Epidermal melanocyte (primary cell): ENCODE data around the gene COL1A1.

ENCODE experiments used
- DNase-seq: peaks from one replicate; pipeline ENCODE4 v3.0.0; 2011; ENCODE audit warnings: low spot score; ENCODE audit not compliant: insufficient read length

Gene COL1A1

GRCh38 chr17:50144355-50144754 is 57.1 kb downstream of the COL1A1 start:
- no peak for DNase-seq

GRCh38 chr17:50143461-50144176 is 57.8 kb downstream of the COL1A1 start:
- no peak for DNase-seq

- DNase-seq, result no peak
Observed at GRCh38 chr17:50141745-50142110, 59.7 kb downstream of the COL1A1 start.

GRCh38 chr17:50141026-50141744 is 60.2 kb downstream of the COL1A1 start:
- no peak for DNase-seq

GRCh38 chr17:50139950-50140885 is 61.2 kb downstream of the COL1A1 start:
- DNase-seq, result peak; percentile 88

- no peak for DNase-seq
Observed at GRCh38 chr17:50139185-50139783, 62.1 kb downstream of the COL1A1 start.

- DNase-seq, result no peak
Observed at GRCh38 chr17:50137042-50137441, 64.4 kb downstream of the COL1A1 start.

- no peak for DNase-seq
Observed at GRCh38 chr17:50136096-50136687, 65.2 kb downstream of the COL1A1 start.

- no peak for DNase-seq
Observed at GRCh38 chr17:50135316-50136095, 65.9 kb downstream of the COL1A1 start.

- no peak for DNase-seq
Observed at GRCh38 chr17:50134206-50135110, 67.0 kb downstream of the COL1A1 start.

GRCh38 chr17:50133769-50134099 is 67.7 kb downstream of the COL1A1 start:
- no peak for DNase-seq
